K562 (cell line): ENCODE results near the gene MYO5C. TPM values are rescaled to one million over a fixed set of nuclear protein-coding genes. Genes with fewer than 3 reads are reported as not detected.

Experiments used
- ATAC-seq: fragments of 200-7000 bp; cut with Tn5 transposase; 3 replicates; pipeline ENCODE4 v1.9.1; 2020; ENCODE audit warnings: moderate library complexity
- BruUV-seq: library from RNA; stranded (reverse); fragments of 400-500 nt; replicated peaks from 2 replicates; lab custom pipeline; 2021; lab: Mats Ljungman, UMichigan
- CTCF ChIA-PET: fragments of 300-600 bp; formaldehyde crosslinking; extraction: SDS; loops from one replicate; lab custom pipeline; 2021; ENCODE audit warnings: low intra/inter-chr PET ratio; lab: Yijun Ruan, JAX
- POLR2A ChIA-PET: fragments of 300-600, 350-650 bp; sonication (Branson Sonifier 250); formaldehyde crosslinking; extraction: SDS; loops from one replicate; lab custom pipeline; 2021; ENCODE audit warnings: antibody characterized with exemption, inconsistent platforms; lab: Yijun Ruan, JAX
- DNase-seq, 4 experiments: peaks; one replicate each; pipeline versions ENCODE4 v3.0.0 to v3.0.0-alpha.2; 2011 to 2018; ENCODE audit warnings: low spot score in 3 of 4, mixed read lengths in 3 of 4; ENCODE audit errors: extremely low read depth in 1 of 4
- FAIRE-seq: peaks from 2 replicates; lab custom pipeline; 2011; peaks lifted over from hg19 to GRCh38; lab: Jason Lieb, UNC
- H2AFZ ChIP-seq: 2 replicates; pipeline ENCODE4 v1.6.0; 2011; ENCODE audit warnings: low read depth, low read length, control low read depth, inconsistent platforms
- H3K27ac ChIP-seq: fragments of 200-600 bp; 3 replicates; pipeline ENCODE4 v1.8.0; 2011; ENCODE audit warnings: low read depth, mild to moderate bottlenecking, control low read depth, inconsistent platforms, low read length, moderate library complexity, mixed read lengths; ENCODE audit errors: extremely low read depth
- H3K27me3 ChIP-seq, 2 experiments: fragments of 300-600 bp in 1 of 2; 2 replicates in 1 of 2; 3 replicates in 1 of 2; pipeline versions ENCODE4 v1.6.0 to v1.8.0; 2011; ENCODE audit warnings: inconsistent platforms in 2 of 2, low read length in 2 of 2, mild to moderate bottlenecking in 1 of 2, mixed read lengths in 1 of 2, moderate library complexity in 1 of 2; ENCODE audit not compliant: control insufficient read depth in 2 of 2, insufficient read depth in 2 of 2
- H3K36me3 ChIP-seq: fragments of 300-600 bp; 3 replicates; pipeline ENCODE4 v1.8.0; 2011; ENCODE audit warnings: mild to moderate bottlenecking, low read length, inconsistent platforms; ENCODE audit not compliant: control insufficient read depth, insufficient read depth
- H3K4me1 ChIP-seq, 2 experiments: fragments of 200-600 bp in 1 of 2; replicated peaks in 1 of 2; 2 replicates in 1 of 2; 3 replicates in 1 of 2; pipeline versions ENCODE4 v1.5.1 to v1.8.0; 2011; ENCODE audit warnings: inconsistent platforms in 2 of 2, low read length in 2 of 2, mild to moderate bottlenecking in 1 of 2, mixed read lengths in 1 of 2, moderate library complexity in 1 of 2; ENCODE audit not compliant: control insufficient read depth in 2 of 2, insufficient read depth in 2 of 2
- H3K4me2 ChIP-seq: 2 replicates; pipeline ENCODE4 v1.6.1; 2011; ENCODE audit warnings: low read length, control low read depth, inconsistent platforms, mixed read lengths; ENCODE audit not compliant: insufficient read depth
- H3K4me3 ChIP-seq: fragments of 200-600 bp; sonication (generic), shearing (Covaris generic); 2 replicates; pipeline ENCODE4 v1.5.1; 2016; ENCODE audit warnings: control low read depth, inconsistent platforms
- H3K79me2 ChIP-seq: fragments of 200-600 bp; 3 replicates; pipeline ENCODE4 v1.8.0; 2011; ENCODE audit warnings: low read length, inconsistent platforms; ENCODE audit not compliant: control insufficient read depth, insufficient read depth
- H3K9ac ChIP-seq, 2 experiments: 2 replicates each; pipeline versions ENCODE4 v1.6.0 to v1.6.1; 2011; ENCODE audit warnings: low read depth in 2 of 2, low read length in 2 of 2, control low read depth in 1 of 2, inconsistent platforms in 1 of 2, mild to moderate bottlenecking in 1 of 2, mixed read lengths in 1 of 2; ENCODE audit not compliant: insufficient read depth in 1 of 2
- H3K9me1 ChIP-seq: one replicate; pipeline ENCODE4 v1.6.0; 2011; ENCODE audit warnings: inconsistent platforms, mild to moderate bottlenecking, low read length, moderate library complexity; ENCODE audit not compliant: control insufficient read depth, insufficient read depth
- H3K9me3 ChIP-seq: replicated peaks from 2 replicates; pipeline ENCODE4 v1.5.1; 2011; ENCODE audit warnings: low read depth, low read length, inconsistent platforms; ENCODE audit not compliant: control insufficient read depth, insufficient read depth
- H4K20me1 ChIP-seq: replicated peaks from 2 replicates; pipeline ENCODE4 v1.6.1; 2011; ENCODE audit warnings: low read length, inconsistent platforms, mixed read lengths; ENCODE audit not compliant: control insufficient read depth, insufficient read depth
- ETV6 ChIP-seq, 3 experiments: fragments of 150-350 bp in 1 of 3; sonication (generic) in 1 of 3; formaldehyde crosslinking in 1 of 3; IDR thresholded peaks; 2 replicates each; pipeline versions ENCODE4 v1.6.1 to v1.8.0; 2014 to 2022; ENCODE audit warnings: borderline replicate concordance in 2 of 3, low read depth in 2 of 3, antibody characterized with exemption in 1 of 3, low read length in 1 of 3, mild to moderate bottlenecking in 1 of 3, missing genetic modification reagents in 1 of 3
- HOXB6 ChIP-seq: fragments of 250-450 bp; sonication (Bioruptor Pico); IDR thresholded peaks from 2 replicates; pipeline ENCODE4 v1.5.1; 2022; ENCODE audit warnings: mild to moderate bottlenecking, borderline replicate concordance
- NR3C1 ChIP-seq: sonication (generic); formaldehyde crosslinking; IDR thresholded peaks from 2 replicates; pipeline ENCODE4 v1.8.1; 2022; ENCODE audit warnings: missing genetic modification reagents
- SIX5 ChIP-seq, 2 experiments: IDR thresholded peaks; 2 replicates each; pipeline ENCODE4 v1.6.1; 2011; ENCODE audit warnings: low read length in 2 of 2, borderline replicate concordance in 1 of 2, low read depth in 1 of 2, mild to moderate bottlenecking in 1 of 2, moderate library complexity in 1 of 2; ENCODE audit not compliant: insufficient read depth in 1 of 2
- STAG1 ChIP-seq: sonication (generic); formaldehyde crosslinking; IDR thresholded peaks from 2 replicates; pipeline ENCODE4 v1.5.0; 2020; ENCODE audit warnings: missing genetic modification reagents, borderline replicate concordance
- ZNF311 ChIP-seq: fragments of 250-450 bp; sonication (Bioruptor Pico); IDR thresholded peaks from 2 replicates; pipeline ENCODE4 v1.4.0; 2020; ENCODE audit warnings: mild to moderate bottlenecking, moderate library complexity
- ZNF511 ChIP-seq: sonication (generic); formaldehyde crosslinking; IDR thresholded peaks from 2 replicates; pipeline ENCODE4 v1.8.0; 2022; ENCODE audit warnings: mild to moderate bottlenecking, missing genetic modification reagents
- WGBS: fragments of 100-300 bp; shearing (Covaris generic); methylation state at CpG from one replicate; pipeline ENCODE4 v1.1.6; 2016; ENCODE audit warnings: low coverage, mixed read lengths; ENCODE audit not compliant: insufficient coverage; ENCODE audit errors: missing lambda C conversion rate; 5-methylcytosine and 5-hydroxymethylcytosine counted together
- in situ Hi-C: fragments of 300-500 bp; cut with MboI; formaldehyde crosslinking; loops from 4 replicates; pipeline ENCODE4 v1.15.0; 2018; ENCODE audit warnings: inconsistent platforms, mixed read lengths
- intact Hi-C: fragments of 100-400 bp; cut with micrococcal nuclease; formaldehyde crosslinking; loops from 2 replicates; pipeline ENCODE4 v1.14.2; 2022
- polyA plus RNA-seq, 8 experiments: library from polyadenylated mRNA; depleted of rRNA in 4 of 8; stranded (reverse) in 5 of 8; unstranded in 3 of 8; fragments of >200 nt; fragmentation: Nextera tagmentation in 2 of 8; fragmentation: Illumina TruSeq in 1 of 8; extraction: Ambion mirVana in 2 of 8; extraction: Trizol in 1 of 8; gene quantifications; 2 replicates each; pipeline versions ENCODE4 v1.2.1 to v1.2.3, GENCODE V29; 2011 to 2014; ENCODE audit warnings: inconsistent platforms in 1 of 8, missing spikeins in 1 of 8
- total RNA-seq, 7 experiments: library from RNA; depleted of rRNA in 6 of 7; stranded (reverse); fragments of >200 nt in 6 of 7; fragmentation: Illumina TruSeq in 2 of 7; extraction: Trizol in 2 of 7; gene quantifications; 2 replicates each; pipeline versions ENCODE4 v1.2.1 to v1.2.3, GENCODE V29; 2011 to 2021; ENCODE audit warnings: low replicate concordance in 1 of 7
- TF ChIP-seq, protein P1 (sequence below): sonication (generic); formaldehyde crosslinking; IDR thresholded peaks from 2 replicates; pipeline ENCODE4 v1.5.0; 2020; ENCODE audit warnings: missing genetic modification reagents

MYO5C gene
- total and polyA plus RNA-seq, 9 of the 15 experiments (the other 6 are each of a cell fraction or from before 2014, with no cell fraction given) = 0.01 to 0.24 TPM; not detected in 7

DNA sequence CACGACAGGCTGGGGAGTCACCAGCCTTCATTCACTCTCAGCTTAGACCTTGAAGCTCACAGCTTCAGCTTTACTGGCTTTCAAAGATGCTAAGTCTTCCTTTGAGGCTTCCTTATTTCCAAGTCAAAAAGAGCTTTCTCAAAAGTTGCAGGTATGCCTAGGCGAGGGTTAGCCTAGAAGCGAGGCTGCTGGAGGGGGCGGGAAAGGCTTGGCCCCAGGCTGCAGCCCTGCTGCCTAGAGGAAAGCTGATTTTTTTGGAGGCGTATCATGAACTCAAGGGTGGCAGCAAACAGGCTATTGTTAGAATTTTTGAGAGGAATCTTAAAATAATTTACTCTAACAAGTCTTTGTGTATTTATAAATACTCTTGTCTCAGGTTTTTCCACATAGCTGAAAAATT lies 37.1 kb downstream of the MYO5C start:
- FAIRE-seq (no peak), ATAC-seq (no peak), DNase-seq (no peak)
- Histone ChIP-seq H3K36me3 (no peaks in the 10 kb centered on the region), H3K79me2 (no peaks in the 10 kb centered on the region), H3K4me3 (no peak overlapping the region), H3K4me1 (no peaks in the 10 kb centered on the region; a peak in 1 of 5 replicates), H3K9ac (no peak overlapping the region), H3K9me1 (no peaks in the 10 kb centered on the region), H3K4me2 (no peak overlapping the region), H3K9me3 (no peaks in the 10 kb centered on the region), H3K27ac (no peak overlapping the region), H3K27me3 (peaks cover 13 to 42% of the 10 kb centered on the region in 2 experiments; a peak in 4 of 5 replicates), H4K20me1 (peaks cover 5% of the 10 kb centered on the region; the same call in 1 of the 2 replicates)
- in situ Hi-C loops = loop anchor here (25.0 kb wide), 1 partner anchor 929 kb away; no protein-coding TSS in a partner anchor
- intact Hi-C loops = loop anchor here (5.0 to 10.0 kb wide), 2 partner anchors 74 to 206 kb away; no protein-coding TSS in a partner anchor
- 0% methylated on average over 5 of the region's 5 CpGs for WGBS
- CTCF ChIA-PET = interaction anchor here (0.9 kb wide), 1 partner anchor 477 kb away, joined by 5 read pairs; no protein-coding TSS in a partner anchor
- POLR2A ChIA-PET = no interaction called here
- no TSS peak for BruUV-seq
- TF ChIP-seq, protein P1, sequence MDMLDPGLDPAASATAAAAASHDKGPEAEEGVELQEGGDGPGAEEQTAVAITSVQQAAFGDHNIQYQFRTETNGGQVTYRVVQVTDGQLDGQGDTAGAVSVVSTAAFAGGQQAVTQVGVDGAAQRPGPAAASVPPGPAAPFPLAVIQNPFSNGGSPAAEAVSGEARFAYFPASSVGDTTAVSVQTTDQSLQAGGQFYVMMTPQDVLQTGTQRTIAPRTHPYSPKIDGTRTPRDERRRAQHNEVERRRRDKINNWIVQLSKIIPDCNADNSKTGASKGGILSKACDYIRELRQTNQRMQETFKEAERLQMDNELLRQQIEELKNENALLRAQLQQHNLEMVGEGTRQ (CRISPR knock-in tag) = no peak
- TF ChIP-seq ZNF311 (CRISPR knock-in tag) (no peak), STAG1 (no peak), ETV6 (IDR thresholded peaks at IDR 0.05; ENCODE audit: borderline replicate concordance in 1 of 2, low read depth in 2 of 2, low read length in 1 of 2) (no peak), ETV6 (CRISPR knock-in tag; IDR thresholded peaks at IDR 0.05; ENCODE audit: borderline replicate concordance) (no peak), HOXB6 (CRISPR knock-in tag) (no peak), NR3C1 (CRISPR knock-in tag) (no peak), SIX5 (IDR thresholded peaks at IDR 0.05; ENCODE audit: borderline replicate concordance in 1 of 2, insufficient read depth in 1 of 2, low read depth in 1 of 2, low read length in 2 of 2) (no peak), ZNF511 (CRISPR knock-in tag) (no peak)
- TF ChIP-seq, all 486 proteins: peak for 0
- H2AFZ ChIP-seq = no peak overlapping the region
